ENCODE measurements around the gene NUDT2.

- TF ChIP-seq CTCF (IDR thresholded peaks at IDR 0.05) (no peak), EP300 (IDR thresholded peaks at IDR 0.05) (no peak), POLR2A (IDR thresholded peaks at IDR 0.05) (no peak)
These were observed 17.7 kb upstream of the NUDT2 start for GRCh38 chr9:34311499-34312185.

Measured in ovary (tissue), 3 donors.